GM12878 (cell line): Measurements from ENCODE around the gene CRYGN.

Experiments
- CBFB ChIP-seq: IDR thresholded peaks from 2 replicates; pipeline ENCODE4 v1.6.1; 2016; ENCODE audit warnings: antibody characterized with exemption, low read depth
- CEBPB ChIP-seq, 2 experiments: fragments of 150-350 bp in 1 of 2; IDR thresholded peaks; 2 replicates each; pipeline ENCODE4 v1.6.1; 2012 to 2014; ENCODE audit warnings: low read depth in 2 of 2, low read length in 2 of 2, borderline replicate concordance in 1 of 2, inconsistent platforms in 1 of 2
- EGR1 ChIP-seq, 2 experiments: IDR thresholded peaks; 1 replicate in 1 of 2; 2 replicates in 1 of 2; pipeline ENCODE4 v1.6.1; 2011 to 2012; ENCODE audit warnings: low read depth in 2 of 2, low read length in 2 of 2, borderline replicate concordance in 1 of 2, mild to moderate bottlenecking in 1 of 2, moderate library complexity in 1 of 2
- KLF5 ChIP-seq: fragments of 450-650 bp; IDR thresholded peaks from 2 replicates; pipeline ENCODE4 v1.6.1; 2014; ENCODE audit warnings: mild to moderate bottlenecking; ENCODE audit not compliant: partially characterized antibody
- MXI1 ChIP-seq: fragments of 150-350 bp; IDR thresholded peaks from 2 replicates; pipeline ENCODE4 v1.6.1; 2011; ENCODE audit warnings: low read depth, mild to moderate bottlenecking, inconsistent platforms, low read length, improper control_type of control experiment
- NR2C1 ChIP-seq: fragments of 450-650 bp; IDR thresholded peaks from 2 replicates; pipeline ENCODE4 v1.6.1; 2017; ENCODE audit warnings: antibody characterized with exemption, mild to moderate bottlenecking, moderate library complexity
- NR2F1 ChIP-seq: fragments of 450-650 bp; conservative IDR thresholded peaks from 2 replicates; pipeline ENCODE4 v1.6.1; 2017; ENCODE audit warnings: mild to moderate bottlenecking
- RAD21 ChIP-seq: IDR thresholded peaks from 2 replicates; pipeline ENCODE4 v1.6.1; 2011; ENCODE audit warnings: mild to moderate bottlenecking, low read depth, low read length, moderate library complexity; ENCODE audit not compliant: insufficient read depth
- TARDBP ChIP-seq: IDR thresholded peaks from 2 replicates; pipeline ENCODE4 v1.6.1; 2016; ENCODE audit warnings: borderline replicate concordance
- YY1 ChIP-seq: IDR thresholded peaks from 2 replicates; pipeline ENCODE4 v1.6.1; 2011; ENCODE audit warnings: low read depth, mild to moderate bottlenecking, low read length
- ZSCAN29 ChIP-seq: fragments of 450-650 bp; IDR thresholded peaks from 2 replicates; pipeline ENCODE4 v1.6.1; 2017; ENCODE audit warnings: mild to moderate bottlenecking, moderate library complexity
- TF ChIP-seq, protein P1 (sequence below), 3 experiments: IDR thresholded peaks in 2 of 3; conservative IDR thresholded peaks in 1 of 3; 2 replicates each; pipeline ENCODE4 v1.5.1; 2011; ENCODE audit warnings: low read depth in 3 of 3, low read length in 3 of 3, mild to moderate bottlenecking in 3 of 3, control low read depth in 2 of 3, moderate library complexity in 2 of 3, inconsistent platforms in 1 of 3, mixed read lengths in 1 of 3; ENCODE audit not compliant: control insufficient read depth in 2 of 3, insufficient read depth in 1 of 3; ENCODE audit errors: extremely low read depth in 1 of 3
- TF ChIP-seq, protein P2 (sequence below): fragments of 450-650 bp; IDR thresholded peaks from 2 replicates; pipeline ENCODE4 v1.6.1; 2016; ENCODE audit warnings: mild to moderate bottlenecking, moderate library complexity, borderline replicate concordance

DNA sequence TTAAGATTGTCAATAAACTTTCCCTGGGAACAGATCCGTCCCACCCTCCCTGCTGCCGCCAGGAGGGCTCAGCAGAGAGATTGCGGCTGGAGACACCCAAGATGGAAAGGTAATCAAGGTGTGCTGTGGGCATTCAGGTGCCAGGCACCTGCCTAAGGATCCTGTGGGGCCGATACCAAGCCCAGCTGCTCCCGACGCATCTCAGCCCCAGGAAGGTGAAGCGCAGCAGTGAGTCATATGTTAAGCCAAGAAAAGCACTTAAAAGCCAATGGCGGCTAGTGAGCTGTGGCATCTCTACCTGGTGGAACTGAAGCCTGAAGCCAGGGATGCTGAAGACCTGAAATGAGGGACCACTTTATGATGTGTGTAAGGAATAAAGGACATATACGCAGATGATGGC lies 36.2 kb downstream of the CRYGN start:
- TF ChIP-seq RAD21 (no peak), CEBPB (IDR thresholded peaks at IDR 0.05; ENCODE audit: borderline replicate concordance in 1 of 2, low read depth in 2 of 2, low read length in 2 of 2) (no peak), EGR1 (IDR thresholded peaks at IDR 0.05; ENCODE audit: borderline replicate concordance in 1 of 2, low read depth in 2 of 2, low read length in 2 of 2) (no peak), CBFB (no peak), YY1 (no peak), KLF5 (no peak), ZSCAN29 (no peak), MXI1 (no peak), TARDBP (no peak), NR2F1 (no peak), NR2C1 (no peak)
- TF ChIP-seq, protein P1, sequence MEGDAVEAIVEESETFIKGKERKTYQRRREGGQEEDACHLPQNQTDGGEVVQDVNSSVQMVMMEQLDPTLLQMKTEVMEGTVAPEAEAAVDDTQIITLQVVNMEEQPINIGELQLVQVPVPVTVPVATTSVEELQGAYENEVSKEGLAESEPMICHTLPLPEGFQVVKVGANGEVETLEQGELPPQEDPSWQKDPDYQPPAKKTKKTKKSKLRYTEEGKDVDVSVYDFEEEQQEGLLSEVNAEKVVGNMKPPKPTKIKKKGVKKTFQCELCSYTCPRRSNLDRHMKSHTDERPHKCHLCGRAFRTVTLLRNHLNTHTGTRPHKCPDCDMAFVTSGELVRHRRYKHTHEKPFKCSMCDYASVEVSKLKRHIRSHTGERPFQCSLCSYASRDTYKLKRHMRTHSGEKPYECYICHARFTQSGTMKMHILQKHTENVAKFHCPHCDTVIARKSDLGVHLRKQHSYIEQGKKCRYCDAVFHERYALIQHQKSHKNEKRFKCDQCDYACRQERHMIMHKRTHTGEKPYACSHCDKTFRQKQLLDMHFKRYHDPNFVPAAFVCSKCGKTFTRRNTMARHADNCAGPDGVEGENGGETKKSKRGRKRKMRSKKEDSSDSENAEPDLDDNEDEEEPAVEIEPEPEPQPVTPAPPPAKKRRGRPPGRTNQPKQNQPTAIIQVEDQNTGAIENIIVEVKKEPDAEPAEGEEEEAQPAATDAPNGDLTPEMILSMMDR (IDR thresholded peaks at IDR 0.05 in 2 of 3, conservative IDR thresholded peaks at IDR 0.05 in 1 of 3; ENCODE audit: control insufficient read depth in 2 of 3, extremely low read depth in 1 of 3, insufficient read depth in 1 of 3, low read depth in 3 of 3, low read length in 3 of 3) = no peak
- TF ChIP-seq, protein P2, sequence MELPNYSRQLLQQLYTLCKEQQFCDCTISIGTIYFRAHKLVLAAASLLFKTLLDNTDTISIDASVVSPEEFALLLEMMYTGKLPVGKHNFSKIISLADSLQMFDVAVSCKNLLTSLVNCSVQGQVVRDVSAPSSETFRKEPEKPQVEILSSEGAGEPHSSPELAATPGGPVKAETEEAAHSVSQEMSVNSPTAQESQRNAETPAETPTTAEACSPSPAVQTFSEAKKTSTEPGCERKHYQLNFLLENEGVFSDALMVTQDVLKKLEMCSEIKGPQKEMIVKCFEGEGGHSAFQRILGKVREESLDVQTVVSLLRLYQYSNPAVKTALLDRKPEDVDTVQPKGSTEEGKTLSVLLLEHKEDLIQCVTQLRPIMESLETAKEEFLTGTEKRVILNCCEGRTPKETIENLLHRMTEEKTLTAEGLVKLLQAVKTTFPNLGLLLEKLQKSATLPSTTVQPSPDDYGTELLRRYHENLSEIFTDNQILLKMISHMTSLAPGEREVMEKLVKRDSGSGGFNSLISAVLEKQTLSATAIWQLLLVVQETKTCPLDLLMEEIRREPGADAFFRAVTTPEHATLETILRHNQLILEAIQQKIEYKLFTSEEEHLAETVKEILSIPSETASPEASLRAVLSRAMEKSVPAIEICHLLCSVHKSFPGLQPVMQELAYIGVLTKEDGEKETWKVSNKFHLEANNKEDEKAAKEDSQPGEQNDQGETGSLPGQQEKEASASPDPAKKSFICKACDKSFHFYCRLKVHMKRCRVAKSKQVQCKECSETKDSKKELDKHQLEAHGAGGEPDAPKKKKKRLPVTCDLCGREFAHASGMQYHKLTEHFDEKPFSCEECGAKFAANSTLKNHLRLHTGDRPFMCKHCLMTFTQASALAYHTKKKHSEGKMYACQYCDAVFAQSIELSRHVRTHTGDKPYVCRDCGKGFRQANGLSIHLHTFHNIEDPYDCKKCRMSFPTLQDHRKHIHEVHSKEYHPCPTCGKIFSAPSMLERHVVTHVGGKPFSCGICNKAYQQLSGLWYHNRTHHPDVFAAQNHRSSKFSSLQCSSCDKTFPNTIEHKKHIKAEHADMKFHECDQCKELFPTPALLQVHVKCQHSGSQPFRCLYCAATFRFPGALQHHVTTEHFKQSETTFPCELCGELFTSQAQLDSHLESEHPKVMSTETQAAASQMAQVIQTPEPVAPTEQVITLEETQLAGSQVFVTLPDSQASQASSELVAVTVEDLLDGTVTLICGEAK = no peak
